ENCODE results near the gene C17orf78. TPM values are rescaled to one million over a fixed set of nuclear protein-coding genes. Genes with fewer than 3 reads are reported as not detected.

C17orf78 gene
- total and polyA plus RNA-seq, 2 of the 8 experiments (the other 6 are each of a cell fraction or from before 2014, with no cell fraction given), result not detected

DNA sequence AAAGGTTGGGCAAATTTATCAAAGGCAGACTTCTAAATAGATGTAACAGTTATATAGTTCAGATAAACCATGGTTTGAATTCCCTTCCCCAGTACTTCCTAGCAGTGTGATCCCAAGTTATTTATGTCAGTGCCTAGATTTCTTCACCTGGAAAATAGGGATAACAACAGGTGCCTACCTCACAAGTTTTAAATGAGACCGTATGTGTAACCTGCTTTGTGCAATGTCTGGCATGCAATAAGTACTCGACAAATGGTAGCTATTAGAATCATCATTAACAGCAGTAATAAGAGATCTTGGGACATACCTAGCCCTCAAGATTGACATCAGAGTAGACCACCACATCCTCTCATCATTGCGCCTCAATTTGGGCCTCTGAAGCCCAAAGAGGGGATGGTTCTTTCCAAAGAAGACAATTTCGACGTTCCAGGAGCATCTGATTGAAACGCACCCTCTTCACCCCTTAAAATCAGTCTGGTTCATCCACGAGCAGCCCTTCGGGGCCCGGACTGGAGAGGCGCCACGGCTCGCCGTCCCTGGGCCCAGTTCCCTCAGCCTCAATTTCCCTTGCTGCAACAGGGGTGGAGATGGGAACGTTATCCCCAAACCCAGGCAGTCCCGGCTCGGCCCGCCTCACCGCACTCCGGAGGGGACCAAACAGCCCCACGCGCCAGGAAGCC, 30.3 kb downstream of the C17orf78 start:
- Histone ChIP-seq H3K14ac (ENCODE audit: insufficient read length) (peak overlapping the region; percentile 93), H2AFZ (ENCODE audit: low read length) (peak overlapping the region; percentile 53), H2BK20ac (ENCODE audit: low read length) (no peak overlapping the region), H2BK12ac (ENCODE audit: low read depth, low read length) (no peak overlapping the region), H3K79me2 (ENCODE audit: control insufficient read depth in 1 of 2, insufficient read depth in 2 of 2, low read length in 2 of 2) (peaks cover 0 to 12% of the 10 kb centered on the region in 2 experiments; a peak in 1 of 4 replicates), H4K91ac (replicated peaks; ENCODE audit: insufficient read length, low read length) (peak overlapping the region; percentile 95), H3K9me3 (ENCODE audit: insufficient read depth in 2 of 2, low read depth in 1 of 2, low read length in 1 of 2) (no peaks in the 10 kb centered on the region), H4K5ac (ENCODE audit: insufficient read length, low read depth, low read length) (peak overlapping the region; percentile 98), H3K79me1 (ENCODE audit: low read depth, low read length) (peaks cover 5% of the 10 kb centered on the region), H2BK5ac (ENCODE audit: low read depth, low read length) (peak overlapping the region; percentile 77; the same call in 1 of the 2 replicates), H2BK15ac (ENCODE audit: low read length) (no peak overlapping the region), H3K4ac (replicated peaks; ENCODE audit: insufficient read length, low read depth, low read length) (peak overlapping the region; percentile 98), H3K27ac (ENCODE audit: low read depth, low read length) (peak overlapping the region; percentile 12), H3K36me3 (ENCODE audit: control insufficient read depth in 2 of 4, insufficient read depth in 4 of 4, low read length in 3 of 4) (peaks cover 2 to 5% (median 3%) of the 10 kb centered on the region in 4 experiments; a peak in 4 of 8 replicates), H3K4me3 (ENCODE audit: extremely low read depth in 1 of 4, insufficient read depth in 2 of 4, low read depth in 3 of 4, low read length in 4 of 4) (peak overlapping the region; percentile 87 to 93 (median 91)), H3K4me2 (ENCODE audit: insufficient read depth in 1 of 2, low read depth in 2 of 2, low read length in 2 of 2) (peak overlapping the region; percentile 82 to 96), H2AK5ac (ENCODE audit: low read depth, low read length) (no peak overlapping the region), H3K4me1 (replicated peaks in 1 of 4; ENCODE audit: control insufficient read depth in 3 of 4, insufficient read depth in 4 of 4, low read length in 3 of 4) (peaks cover 0 to 3% (median 0%) of the 10 kb centered on the region in 4 experiments; a peak in 2 of 7 replicates), H2BK120ac (replicated peaks; ENCODE audit: low read depth, low read length) (peak overlapping the region; percentile 39), H3K9ac (replicated peaks in 1 of 4; ENCODE audit: extremely low read depth in 1 of 4, low read depth in 3 of 4, low read length in 3 of 4) (peak overlapping the region; percentile 77 to 90 (median 82)), H4K20me1 (replicated peaks in 1 of 2; ENCODE audit: control insufficient read depth in 1 of 2, insufficient read depth in 2 of 2, low read length in 2 of 2) (no peaks in the 10 kb centered on the region), H3K18ac (ENCODE audit: extremely low read depth, low read length) (peak overlapping the region; percentile 99), H4K8ac (ENCODE audit: extremely low read depth, insufficient read depth, low read length) (peak overlapping the region; percentile 95), H3K27me3 (replicated peaks in 1 of 4; ENCODE audit: control insufficient read depth in 3 of 4, extremely low read depth in 1 of 4, insufficient read depth in 3 of 4, low read length in 3 of 4) (no peaks in the 10 kb centered on the region), H3K56ac (replicated peaks; ENCODE audit: insufficient read length, low read depth, low read length) (peak overlapping the region; percentile 90), H3K23ac (ENCODE audit: insufficient read length) (no peak overlapping the region), H3K23me2 (ENCODE audit: low read depth, low read length) (peaks cover 8% of the 10 kb centered on the region)
- DNase-seq (ENCODE audit: low read depth in 1 of 2, low spot score in 2 of 2) (no peak), FAIRE-seq (no peak)
- ChIA-PET CTCF (ENCODE audit: partially characterized antibody) (interaction anchor here (1.5 kb wide), 1 partner anchor 32 kb away, joined by 9 read pairs; no protein-coding TSS in a partner anchor), POLR2A (ENCODE audit: partially characterized antibody) (interaction anchor here (0.7 kb wide), 1 partner anchor 530 kb away, joined by 3 read pairs; no protein-coding TSS in a partner anchor)
- 6% methylated on average over 21 of the region's 21 CpGs; no CpG with 5 or more reads in 1 of the 2 experiments for WGBS, 2 experiments (ENCODE audit: extremely low coverage in 1 of 2, insufficient coverage in 1 of 2, insufficient read length in 1 of 2, insufficient replicate concordance in 2 of 2, low coverage in 1 of 2, low lambda C conversion rate in 2 of 2, missing lambda C conversion rate in 1 of 2)
- TF ChIP-seq ASH2L (IDR thresholded peaks at IDR 0.05; ENCODE audit: low read length) (peak; percentile 65), JUND (IDR thresholded peaks at IDR 0.05; ENCODE audit: low read length) (no peak)

Data from H1 (cell line).